ENCODE data around the gene ATP1B2.
"Not testable (repeated sequence)": the region's sequence is repeated elsewhere in the genome, so short reads cannot be mapped to it uniquely, and the experiment has no call there.

Gene ATP1B2

DNA sequence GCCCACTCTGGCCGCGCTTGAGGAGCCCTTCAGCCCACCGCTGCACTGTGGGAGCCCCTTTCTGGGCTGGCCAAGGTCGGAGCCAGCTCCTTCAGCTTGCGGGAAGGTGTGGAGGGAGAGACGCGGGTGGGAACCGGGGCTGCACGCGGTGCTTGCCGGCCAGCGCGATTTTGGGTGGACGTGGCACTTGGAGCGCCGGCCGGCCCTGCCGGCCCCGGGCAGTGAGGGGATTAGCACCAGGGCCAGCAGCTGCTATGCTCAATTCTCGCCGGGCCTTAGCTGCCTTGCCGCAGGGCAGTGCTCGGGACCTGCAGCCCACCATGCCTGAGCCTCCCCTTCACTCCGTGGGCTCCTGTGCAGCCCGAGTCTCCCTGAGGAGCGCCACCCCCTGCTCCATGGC, 9.9 kb upstream of the ATP1B2 start:
- Histone ChIP-seq H4K20me1 (ENCODE audit: insufficient read depth) (no peaks in the 10 kb centered on the region), H3K4me1 (ENCODE audit: low read depth, poor library complexity, severe bottlenecking) (no peaks in the 10 kb centered on the region), H3K36me3 (ENCODE audit: insufficient read depth) (no peaks in the 10 kb centered on the region), H3K27ac (no peak overlapping the region), H3K4me3 (IDR thresholded peaks at IDR 0.05; ENCODE audit: insufficient read depth, low read depth, low read length) (no peak overlapping the region), H2AFZ (ENCODE audit: low read depth) (no peak overlapping the region), H3K27me3 (ENCODE audit: insufficient read depth, low read depth) (no peaks in the 10 kb centered on the region), H3K4me2 (no peak overlapping the region), H3K9ac (no peak overlapping the region), H3K79me2 (ENCODE audit: insufficient read depth, low read depth) (no peaks in the 10 kb centered on the region)
- TF ChIP-seq, protein P1, sequence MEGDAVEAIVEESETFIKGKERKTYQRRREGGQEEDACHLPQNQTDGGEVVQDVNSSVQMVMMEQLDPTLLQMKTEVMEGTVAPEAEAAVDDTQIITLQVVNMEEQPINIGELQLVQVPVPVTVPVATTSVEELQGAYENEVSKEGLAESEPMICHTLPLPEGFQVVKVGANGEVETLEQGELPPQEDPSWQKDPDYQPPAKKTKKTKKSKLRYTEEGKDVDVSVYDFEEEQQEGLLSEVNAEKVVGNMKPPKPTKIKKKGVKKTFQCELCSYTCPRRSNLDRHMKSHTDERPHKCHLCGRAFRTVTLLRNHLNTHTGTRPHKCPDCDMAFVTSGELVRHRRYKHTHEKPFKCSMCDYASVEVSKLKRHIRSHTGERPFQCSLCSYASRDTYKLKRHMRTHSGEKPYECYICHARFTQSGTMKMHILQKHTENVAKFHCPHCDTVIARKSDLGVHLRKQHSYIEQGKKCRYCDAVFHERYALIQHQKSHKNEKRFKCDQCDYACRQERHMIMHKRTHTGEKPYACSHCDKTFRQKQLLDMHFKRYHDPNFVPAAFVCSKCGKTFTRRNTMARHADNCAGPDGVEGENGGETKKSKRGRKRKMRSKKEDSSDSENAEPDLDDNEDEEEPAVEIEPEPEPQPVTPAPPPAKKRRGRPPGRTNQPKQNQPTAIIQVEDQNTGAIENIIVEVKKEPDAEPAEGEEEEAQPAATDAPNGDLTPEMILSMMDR (conservative IDR thresholded peaks at IDR 0.05; ENCODE audit: low read depth, low read length), result no peak

DNA sequence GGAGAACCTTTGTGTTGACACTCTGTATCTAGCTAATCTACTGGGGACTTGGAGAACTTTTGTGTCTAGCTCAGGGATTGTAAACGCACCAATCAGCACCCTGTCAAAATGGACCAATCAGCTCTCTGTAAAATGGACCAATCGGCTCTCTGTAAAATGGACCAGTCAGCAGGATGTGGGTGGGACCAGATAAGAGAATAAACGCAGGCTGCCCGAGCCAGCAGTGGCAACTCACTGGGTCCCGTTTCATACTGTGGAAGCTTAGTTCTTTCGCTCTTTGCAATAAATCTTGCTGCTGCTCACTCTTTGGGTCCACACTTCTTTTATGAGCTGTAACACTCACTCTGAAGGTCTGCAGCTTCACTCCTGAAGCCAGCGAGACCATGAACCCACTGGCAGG, 9.1 kb upstream of the ATP1B2 start:
- H3K27me3 ChIP-seq (ENCODE audit: insufficient read depth, low read depth); H3K4me1 ChIP-seq (ENCODE audit: low read depth, poor library complexity, severe bottlenecking); H2AFZ ChIP-seq (ENCODE audit: low read depth); H3K27ac ChIP-seq; H3K9ac ChIP-seq; H3K79me2 ChIP-seq (ENCODE audit: insufficient read depth, low read depth); H3K4me3 ChIP-seq (IDR thresholded peaks at IDR 0.05; ENCODE audit: insufficient read depth, low read depth, low read length); H4K20me1 ChIP-seq (ENCODE audit: insufficient read depth); H3K4me2 ChIP-seq; H3K36me3 ChIP-seq (ENCODE audit: insufficient read depth): not testable (repeated sequence)

DNA sequence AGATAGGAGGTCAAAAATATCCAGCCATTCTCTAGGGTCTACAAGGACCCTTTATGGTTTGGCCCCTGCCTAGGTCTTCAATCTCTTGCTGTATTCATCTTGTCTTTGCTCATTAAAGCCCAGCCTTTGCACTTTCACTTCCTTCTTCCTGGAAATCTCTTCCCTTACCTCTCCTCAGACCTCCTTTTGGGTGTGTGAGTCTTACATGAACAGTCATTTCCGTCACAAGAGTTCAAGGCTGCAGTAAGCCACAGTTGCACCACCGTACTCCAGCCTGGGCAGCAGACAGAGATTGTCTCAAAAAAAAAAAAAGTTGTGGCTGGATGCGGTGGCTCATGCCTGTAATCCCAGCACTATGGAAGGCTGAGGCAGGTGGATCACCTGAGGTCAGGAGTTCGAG, 6.0 kb upstream of the ATP1B2 start:
- TF ChIP-seq, protein P1 (conservative IDR thresholded peaks at IDR 0.05; ENCODE audit: low read depth, low read length), result no peak
- Histone ChIP-seq H3K4me2 (no peak overlapping the region), H2AFZ (ENCODE audit: low read depth) (no peak overlapping the region), H3K27ac (no peak overlapping the region), H3K27me3 (ENCODE audit: insufficient read depth, low read depth) (no peaks in the 10 kb centered on the region), H3K9ac (no peak overlapping the region), H3K36me3 (ENCODE audit: insufficient read depth) (no peaks in the 10 kb centered on the region), H4K20me1 (ENCODE audit: insufficient read depth) (no peaks in the 10 kb centered on the region), H3K4me1 (ENCODE audit: low read depth, poor library complexity, severe bottlenecking) (no peaks in the 10 kb centered on the region), H3K4me3 (IDR thresholded peaks at IDR 0.05; ENCODE audit: insufficient read depth, low read depth, low read length) (no peak overlapping the region), H3K79me2 (ENCODE audit: insufficient read depth, low read depth) (no peaks in the 10 kb centered on the region)

DNA sequence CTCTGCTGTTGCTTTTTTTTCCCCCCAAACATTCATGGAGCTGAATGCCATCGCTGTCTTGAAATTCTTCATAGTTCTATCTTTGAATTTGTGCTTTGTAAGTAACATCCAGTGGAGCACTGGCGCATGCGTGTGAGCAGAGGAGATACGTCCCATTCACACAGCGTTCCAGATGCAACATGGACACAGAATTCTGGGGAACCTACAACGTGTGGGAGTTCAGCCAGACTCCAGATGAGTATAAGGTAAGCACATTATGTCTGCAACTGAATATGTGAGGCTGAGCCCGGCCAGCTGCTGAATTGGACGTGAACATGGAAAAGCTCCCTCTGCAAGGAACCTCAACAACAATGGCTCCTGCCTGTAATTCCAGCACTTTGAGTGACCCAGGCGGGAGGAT, 4.3 kb upstream of the ATP1B2 start:
- Histone ChIP-seq H3K36me3 (ENCODE audit: insufficient read depth) (no peaks in the 10 kb centered on the region), H3K79me2 (ENCODE audit: insufficient read depth, low read depth) (no peaks in the 10 kb centered on the region), H3K4me2 (no peak overlapping the region), H3K27ac (no peak overlapping the region), H3K9ac (no peak overlapping the region), H2AFZ (ENCODE audit: low read depth) (no peak overlapping the region), H4K20me1 (ENCODE audit: insufficient read depth) (no peaks in the 10 kb centered on the region), H3K4me1 (ENCODE audit: low read depth, poor library complexity, severe bottlenecking) (no peaks in the 10 kb centered on the region), H3K4me3 (IDR thresholded peaks at IDR 0.05; ENCODE audit: insufficient read depth, low read depth, low read length) (no peak overlapping the region), H3K27me3 (ENCODE audit: insufficient read depth, low read depth) (no peaks in the 10 kb centered on the region)
- TF ChIP-seq, protein P1 (conservative IDR thresholded peaks at IDR 0.05; ENCODE audit: low read depth, low read length), result no peak

- TF ChIP-seq, protein P1 (conservative IDR thresholded peaks at IDR 0.05; ENCODE audit: low read depth, low read length), result no peak
- no peak overlapping the region for H2AFZ ChIP-seq (ENCODE audit: low read depth)
- no peaks in the 10 kb centered on the region for H4K20me1 ChIP-seq (ENCODE audit: insufficient read depth)
- no peaks in the 10 kb centered on the region for H3K4me1 ChIP-seq (ENCODE audit: low read depth, poor library complexity, severe bottlenecking)
- H3K36me3 ChIP-seq (ENCODE audit: insufficient read depth), result no peaks in the 10 kb centered on the region
- H3K27me3 ChIP-seq (ENCODE audit: insufficient read depth, low read depth), result no peaks in the 10 kb centered on the region
- H3K4me2 ChIP-seq, result no peak overlapping the region
- H3K9ac ChIP-seq, result no peak overlapping the region
- H3K79me2 ChIP-seq (ENCODE audit: insufficient read depth, low read depth), result no peaks in the 10 kb centered on the region
- no peak overlapping the region for H3K4me3 ChIP-seq (IDR thresholded peaks at IDR 0.05; ENCODE audit: insufficient read depth, low read depth, low read length)
- H3K27ac ChIP-seq, result no peak overlapping the region
Measured at GRCh38 chr17:7647018-7647417, 3.7 kb upstream of the ATP1B2 start.

Measured in KMS-11 (cell line).